Jurkat, Clone E6-1 (cell line): ENCODE data around the gene TNMD. TPM values are rescaled to one million over a fixed set of nuclear protein-coding genes. Genes with fewer than 3 reads are reported as not detected.
"Not testable (repeated sequence)": the region's sequence is repeated elsewhere in the genome, so short reads cannot be mapped to it uniquely, and the experiment has no call there.

Experiments used
- DNase-seq: peaks from one replicate; pipeline ENCODE4 v3.0.0-alpha.2; 2011; ENCODE audit warnings: low read depth, low spot score
- H3K4me3 ChIP-seq: 2 replicates; pipeline ENCODE4 v1.5.1; 2011; ENCODE audit warnings: mild to moderate bottlenecking, low read length, control low read depth, moderate library complexity
- polyA plus RNA-seq: library from polyadenylated mRNA; unstranded; fragments of >200 nt; gene quantifications from one replicate; pipeline ENCODE4 v1.2.1, GENCODE V29; 2012; ENCODE audit warnings: missing spikeins; ENCODE audit not compliant: insufficient read length, insufficient read depth

The TNMD gene
- not detected for polyA plus RNA-seq

DNA sequence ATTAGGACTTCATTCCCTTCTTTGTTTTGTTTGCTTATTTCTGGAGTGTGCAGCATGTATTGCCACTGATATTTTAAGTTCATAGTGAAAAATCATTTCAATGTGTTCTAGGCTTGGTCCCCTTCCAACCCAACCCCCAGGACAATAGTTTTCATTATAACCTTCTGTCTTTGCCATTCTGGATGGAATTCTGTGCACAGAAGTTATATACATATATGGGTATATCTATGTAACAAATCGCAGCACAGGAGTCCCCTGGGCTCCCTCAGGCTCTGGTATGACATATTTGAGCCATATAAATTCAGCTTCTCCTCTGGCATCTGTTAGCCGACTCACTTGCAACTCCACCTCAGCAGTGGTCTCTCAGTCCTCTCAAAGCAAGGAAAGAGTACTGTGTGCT is at the start of gene TNMD:
Gene TNMD (plus strand): TSS at position 326 of the 400 bp plus-strand sequence. CDS start 83 bp downstream, outside the sequence.
- no peak within 1 kb of the TSS for H3K4me3 ChIP-seq
- DNase-seq, result no peak

GRCh38 chrX:100565534-100565933 is 19.2 kb upstream of the TNMD start:
- DNase-seq, H3K4me3 ChIP-seq: not testable (repeated sequence)

DNA sequence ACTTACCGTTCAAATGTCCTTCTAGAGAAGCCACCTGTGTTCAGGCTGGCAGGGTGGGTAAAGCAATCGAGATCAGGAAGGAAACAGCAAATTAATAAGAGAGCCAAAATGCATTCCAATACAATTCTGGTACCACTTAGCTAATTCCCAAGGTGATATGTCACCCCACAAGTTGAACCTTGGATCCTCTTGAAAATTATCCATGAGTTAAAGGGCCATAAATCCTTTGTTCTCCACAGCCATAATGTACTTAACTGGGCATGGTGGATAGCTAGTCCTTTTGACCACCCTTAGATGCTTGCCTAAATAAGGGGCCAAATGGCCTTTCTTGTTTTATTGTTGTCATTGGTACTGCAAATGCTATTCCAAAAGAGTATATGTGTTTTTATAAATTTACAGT is 2.0 kb downstream of the TNMD start:
- H3K4me3 ChIP-seq, result no peak overlapping the region
- DNase-seq, result no peak

GRCh38 chrX:100587861-100588260 is 3.1 kb downstream of the TNMD start:
- no peak for DNase-seq
- H3K4me3 ChIP-seq, result no peak overlapping the region

DNA sequence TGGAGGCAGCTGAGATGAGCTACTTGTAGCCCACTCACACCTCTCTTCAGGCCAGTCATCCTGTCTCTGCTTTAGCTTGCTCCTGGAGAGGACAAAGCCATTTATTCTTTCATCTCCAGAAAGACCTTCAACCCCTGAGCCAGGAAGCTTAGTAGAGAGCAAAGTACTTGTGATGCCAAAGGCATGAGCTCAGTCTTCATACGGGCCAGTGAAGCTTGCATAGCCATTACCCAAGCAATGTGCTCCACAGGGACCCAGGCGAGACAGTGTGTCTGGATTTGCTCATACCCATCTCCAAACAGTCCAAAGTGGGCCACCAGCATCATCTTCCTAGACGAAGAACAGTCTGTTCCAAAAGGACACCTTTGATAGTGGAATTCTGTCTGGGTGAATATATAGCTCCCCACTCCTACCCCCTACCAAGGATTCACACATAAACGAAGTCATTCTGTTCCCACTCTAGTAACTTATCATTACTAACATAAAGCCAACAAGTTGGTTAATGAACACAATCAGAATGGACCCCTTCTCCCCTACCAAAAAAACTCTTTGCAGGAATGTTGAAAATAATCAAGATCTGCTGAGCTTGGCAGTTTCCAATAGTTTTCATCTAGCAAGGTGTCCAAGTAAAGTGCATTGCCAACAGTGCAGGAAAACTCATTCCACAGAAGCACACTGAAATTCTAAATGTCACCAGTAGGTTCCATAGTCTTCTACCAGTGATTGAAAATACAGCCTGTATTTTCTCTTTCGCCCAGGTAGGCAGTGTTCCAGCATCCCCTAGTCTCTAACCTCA is 6.7 kb downstream of the TNMD start:
- no peak for DNase-seq
- no peak overlapping the region for H3K4me3 ChIP-seq

- DNase-seq, result no peak
Observed at GRCh38 chrX:100593126-100593525, 8.4 kb downstream of the TNMD start.

GRCh38 chrX:100593581-100593980 is 8.8 kb downstream of the TNMD start:
- H3K4me3 ChIP-seq, result no peak overlapping the region
- DNase-seq, result no peak

More at GRCh38 chrX:100593126-100593525, 8.4 kb downstream of the TNMD start:
- H3K4me3 ChIP-seq, result no peak overlapping the region

- H3K4me3 ChIP-seq, result no peak overlapping the region
- DNase-seq, result no peak
Observed at GRCh38 chrX:100596601-100597000, 11.9 kb downstream of the TNMD start.

DNA sequence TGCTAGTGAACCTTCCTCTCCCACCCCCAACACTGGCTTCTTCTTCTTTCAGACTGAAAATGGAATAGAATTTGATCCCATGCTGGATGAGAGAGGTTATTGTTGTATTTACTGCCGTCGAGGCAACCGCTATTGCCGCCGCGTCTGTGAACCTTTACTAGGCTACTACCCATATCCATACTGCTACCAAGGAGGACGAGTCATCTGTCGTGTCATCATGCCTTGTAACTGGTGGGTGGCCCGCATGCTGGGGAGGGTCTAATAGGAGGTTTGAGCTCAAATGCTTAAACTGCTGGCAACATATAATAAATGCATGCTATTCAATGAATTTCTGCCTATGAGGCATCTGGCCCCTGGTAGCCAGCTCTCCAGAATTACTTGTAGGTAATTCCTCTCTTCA is 14.7 kb downstream of the TNMD start:
- no peak for DNase-seq
- no peak overlapping the region for H3K4me3 ChIP-seq

GRCh38 chrX:100600340-100600739 is 15.6 kb downstream of the TNMD start:
- no peak for DNase-seq
- H3K4me3 ChIP-seq, result no peak overlapping the region

- no peak for DNase-seq
- no peak overlapping the region for H3K4me3 ChIP-seq
Observed at GRCh38 chrX:100600758-100601157, 16.0 kb downstream of the TNMD start.

GRCh38 chrX:100606753-100607152 is 22.0 kb downstream of the TNMD start:
- no peak overlapping the region for H3K4me3 ChIP-seq
- DNase-seq, result no peak

DNA sequence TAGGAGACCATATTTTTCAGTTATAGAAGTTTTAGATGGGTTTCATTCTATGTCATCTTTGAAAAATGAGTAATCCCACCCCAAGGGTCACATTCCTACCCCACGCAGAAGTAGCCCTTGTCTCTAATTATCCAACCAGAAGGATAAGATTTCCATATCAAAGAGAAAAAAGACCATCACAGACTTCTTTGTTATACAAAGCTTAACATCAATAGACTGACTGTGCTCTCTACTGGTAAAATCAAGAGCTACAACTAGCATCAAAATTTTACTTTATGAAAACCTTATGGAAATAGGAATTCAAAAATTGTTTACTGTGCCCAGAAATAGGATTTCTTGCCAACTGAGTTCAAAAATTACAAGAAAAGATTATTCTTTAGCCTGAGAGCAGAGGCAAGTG is 24.9 kb downstream of the TNMD start:
- DNase-seq, result no peak

DNA sequence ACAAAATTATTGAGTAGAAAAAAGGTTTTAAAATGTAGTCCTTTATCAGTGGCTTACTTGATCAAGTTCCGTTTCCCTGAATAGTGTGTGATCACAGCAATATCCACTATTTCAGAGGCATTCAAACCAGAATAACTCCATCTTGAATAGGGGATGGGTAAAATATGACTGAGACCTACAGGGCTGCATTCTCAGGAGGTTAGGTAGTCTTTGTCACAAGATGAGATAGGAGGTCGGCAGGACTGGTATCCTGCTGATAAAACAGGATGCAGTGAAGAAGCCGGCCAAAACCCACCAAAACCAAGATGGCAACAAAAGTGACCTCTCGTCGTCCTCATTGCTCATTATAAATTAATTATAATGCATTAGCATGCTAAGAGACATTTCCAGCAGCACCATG is 27.2 kb downstream of the TNMD start:
- no peak overlapping the region for H3K4me3 ChIP-seq
- no peak for DNase-seq

More for the DNA sequence above, 24.9 kb downstream of the TNMD start:
- H3K4me3 ChIP-seq, result no peak overlapping the region

DNA sequence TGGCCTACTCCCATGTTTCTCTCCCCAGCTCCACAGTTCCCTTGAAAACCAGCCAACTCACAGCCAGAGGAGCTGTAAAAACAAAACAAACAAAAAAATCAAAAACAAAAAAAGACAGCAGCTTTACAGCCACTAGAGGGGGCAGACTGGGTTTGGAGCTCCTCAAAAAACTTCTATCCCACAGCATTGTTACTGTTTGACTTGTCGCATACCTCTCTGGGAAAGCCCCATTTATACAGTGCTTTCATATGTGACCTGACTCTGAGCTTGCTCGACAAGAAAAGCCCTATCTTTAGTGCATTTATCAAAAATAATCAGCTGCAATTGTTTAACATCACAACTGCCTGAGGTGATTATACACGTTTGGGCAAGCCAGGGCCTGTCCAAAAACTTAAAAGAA is 30.3 kb downstream of the TNMD start:
- no peak for DNase-seq
- no peak overlapping the region for H3K4me3 ChIP-seq

DNA sequence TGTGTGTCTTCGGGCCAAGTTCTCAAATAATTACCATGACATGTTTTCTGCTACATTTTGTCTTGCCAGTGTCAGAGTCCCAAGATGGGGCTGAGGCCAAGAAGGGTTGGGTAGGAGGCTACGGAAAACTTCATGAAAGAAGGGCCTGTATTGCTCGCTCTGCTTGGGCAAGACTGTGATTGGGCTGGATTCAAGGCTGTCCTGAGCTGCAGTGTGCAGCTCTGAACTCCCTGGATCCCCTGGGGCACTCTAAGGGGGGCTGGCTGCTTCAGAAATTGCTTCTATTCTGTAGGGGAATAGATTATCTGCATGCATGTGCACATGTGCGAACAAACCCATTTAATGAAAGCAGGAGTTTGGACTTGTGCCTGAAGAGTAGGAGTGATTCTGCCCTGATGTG is 38.3 kb downstream of the TNMD start:
- DNase-seq, result no peak
- H3K4me3 ChIP-seq, result no peak overlapping the region

DNA sequence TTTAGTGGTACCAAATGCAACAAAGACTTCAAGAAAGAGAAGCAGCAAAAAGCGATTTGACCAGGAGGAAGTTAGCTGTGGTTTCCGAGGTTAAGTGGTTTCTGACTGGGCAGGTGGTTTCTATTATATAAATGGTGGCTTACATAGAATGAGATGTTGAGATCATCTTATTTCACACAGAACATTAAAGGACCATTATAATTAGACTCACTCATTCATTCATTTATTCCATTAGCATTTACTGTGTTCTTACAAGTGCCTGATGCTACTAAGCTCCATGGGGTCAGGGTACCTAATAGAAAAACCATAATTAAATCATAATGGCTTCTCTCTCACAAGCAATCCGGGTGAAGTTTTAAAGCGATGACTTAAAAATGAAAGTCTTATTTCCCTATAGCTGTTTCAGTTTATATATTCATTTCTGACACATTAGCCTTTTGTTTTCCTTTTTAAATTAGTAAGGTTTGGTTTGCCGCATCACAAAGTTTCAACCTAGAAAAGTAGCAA is 41.3 kb downstream of the TNMD start:
- DNase-seq, result peak; percentile 9

DNA sequence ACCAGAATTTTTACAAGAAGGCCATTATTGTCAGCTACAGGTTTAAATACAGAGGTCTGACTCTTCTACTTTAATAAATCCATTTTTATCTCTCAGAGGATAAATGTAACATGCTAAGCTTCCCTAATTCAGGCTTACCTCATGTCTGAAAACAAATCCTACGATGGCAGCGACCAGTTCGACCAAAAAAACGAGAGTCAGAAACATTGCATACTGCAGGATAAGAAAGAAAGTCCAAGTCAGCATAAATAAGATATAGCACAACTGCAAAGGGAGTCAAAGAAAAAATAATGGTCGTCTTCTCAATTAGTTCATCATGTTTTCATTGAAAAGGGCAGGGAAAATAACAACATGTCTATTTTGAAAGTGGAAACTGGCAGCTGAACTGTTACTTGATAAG is 50.3 kb downstream of the TNMD start:
- H3K4me3 ChIP-seq, result no peak overlapping the region
- DNase-seq, result no peak

More for the DNA sequence above, 41.3 kb downstream of the TNMD start:
- no peak overlapping the region for H3K4me3 ChIP-seq

DNA sequence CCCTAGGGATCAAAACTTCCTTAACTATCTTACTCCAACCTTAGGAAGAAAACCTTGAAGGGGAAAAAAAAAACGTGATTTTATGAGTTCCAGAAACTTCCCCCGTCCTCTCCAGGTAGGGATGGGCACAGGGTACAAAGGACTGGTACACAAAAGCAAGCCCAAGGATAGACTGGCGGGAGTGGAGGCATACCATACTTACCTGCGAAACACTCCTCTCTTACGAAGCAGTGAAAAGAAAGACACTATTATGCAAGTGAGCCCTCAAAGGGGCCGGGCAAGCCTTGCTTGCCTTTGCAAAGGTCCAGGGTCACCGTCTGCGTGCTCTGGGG is 51.2 kb downstream of the TNMD start:
- DNase-seq, result no peak
- H3K4me3 ChIP-seq, result no peak overlapping the region

GRCh38 chrX:100636321-100636991 is 51.7 kb downstream of the TNMD start, which contains the start of gene TSPAN6:
Gene TSPAN6, minus strand, starts transcription at chrX:100636806. Its CDS starts 112 bp downstream, at chrX:100636694.
- no peak within 1 kb of the TSS for H3K4me3 ChIP-seq
- DNase-seq, result no peak
